ENCODE results near the gene LTB.

DNA sequence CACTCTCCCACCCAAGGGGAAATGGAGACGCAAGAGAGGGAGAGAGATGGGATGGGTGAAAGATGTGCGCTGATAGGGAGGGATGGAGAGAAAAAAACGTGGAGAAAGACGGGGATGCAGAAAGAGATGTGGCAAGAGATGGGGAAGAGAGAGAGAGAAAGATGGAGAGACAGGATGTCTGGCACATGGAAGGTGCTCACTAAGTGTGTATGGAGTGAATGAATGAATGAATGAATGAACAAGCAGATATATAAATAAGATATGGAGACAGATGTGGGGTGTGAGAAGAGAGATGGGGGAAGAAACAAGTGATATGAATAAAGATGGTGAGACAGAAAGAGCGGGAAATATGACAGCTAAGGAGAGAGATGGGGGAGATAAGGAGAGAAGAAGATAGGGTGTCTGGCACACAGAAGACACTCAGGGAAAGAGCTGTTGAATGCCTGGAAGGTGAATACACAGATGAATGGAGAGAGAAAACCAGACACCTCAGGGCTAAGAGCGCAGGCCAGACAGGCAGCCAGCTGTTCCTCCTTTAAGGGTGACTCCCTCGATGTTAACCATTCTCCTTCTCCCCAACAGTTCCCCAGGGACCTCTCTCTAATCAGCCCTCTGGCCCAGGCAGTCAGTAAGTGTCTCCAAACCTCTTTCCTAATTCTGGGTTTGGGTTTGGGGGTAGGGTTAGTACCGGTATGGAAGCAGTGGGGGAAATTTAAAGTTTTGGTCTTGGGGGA, 6.1 kb downstream of the LTB start:
- no peak for TF ChIP-seq POLR2A (IDR thresholded peaks at IDR 0.05)
- TF ChIP-seq, protein P1, sequence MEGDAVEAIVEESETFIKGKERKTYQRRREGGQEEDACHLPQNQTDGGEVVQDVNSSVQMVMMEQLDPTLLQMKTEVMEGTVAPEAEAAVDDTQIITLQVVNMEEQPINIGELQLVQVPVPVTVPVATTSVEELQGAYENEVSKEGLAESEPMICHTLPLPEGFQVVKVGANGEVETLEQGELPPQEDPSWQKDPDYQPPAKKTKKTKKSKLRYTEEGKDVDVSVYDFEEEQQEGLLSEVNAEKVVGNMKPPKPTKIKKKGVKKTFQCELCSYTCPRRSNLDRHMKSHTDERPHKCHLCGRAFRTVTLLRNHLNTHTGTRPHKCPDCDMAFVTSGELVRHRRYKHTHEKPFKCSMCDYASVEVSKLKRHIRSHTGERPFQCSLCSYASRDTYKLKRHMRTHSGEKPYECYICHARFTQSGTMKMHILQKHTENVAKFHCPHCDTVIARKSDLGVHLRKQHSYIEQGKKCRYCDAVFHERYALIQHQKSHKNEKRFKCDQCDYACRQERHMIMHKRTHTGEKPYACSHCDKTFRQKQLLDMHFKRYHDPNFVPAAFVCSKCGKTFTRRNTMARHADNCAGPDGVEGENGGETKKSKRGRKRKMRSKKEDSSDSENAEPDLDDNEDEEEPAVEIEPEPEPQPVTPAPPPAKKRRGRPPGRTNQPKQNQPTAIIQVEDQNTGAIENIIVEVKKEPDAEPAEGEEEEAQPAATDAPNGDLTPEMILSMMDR (IDR thresholded peaks at IDR 0.05), result no peak
- TF ChIP-seq POLR2AphosphoS5 (IDR thresholded peaks at IDR 0.05), result no peak
